GM19328 (cell line): Measurements from ENCODE around the gene KCNJ8.
"Not testable (repeated sequence)": the region's sequence is repeated elsewhere in the genome, so short reads cannot be mapped to it uniquely, and the experiment has no call there.

ENCODE experiments used
- ATAC-seq: cut with Tn5 transposase; IDR thresholded peaks from one replicate; pipeline ENCODE4 v1.9.1; 2021; ENCODE audit warnings: mild to moderate bottlenecking, moderate library complexity; ENCODE audit not compliant: unreplicated experiment

The KCNJ8 gene

DNA sequence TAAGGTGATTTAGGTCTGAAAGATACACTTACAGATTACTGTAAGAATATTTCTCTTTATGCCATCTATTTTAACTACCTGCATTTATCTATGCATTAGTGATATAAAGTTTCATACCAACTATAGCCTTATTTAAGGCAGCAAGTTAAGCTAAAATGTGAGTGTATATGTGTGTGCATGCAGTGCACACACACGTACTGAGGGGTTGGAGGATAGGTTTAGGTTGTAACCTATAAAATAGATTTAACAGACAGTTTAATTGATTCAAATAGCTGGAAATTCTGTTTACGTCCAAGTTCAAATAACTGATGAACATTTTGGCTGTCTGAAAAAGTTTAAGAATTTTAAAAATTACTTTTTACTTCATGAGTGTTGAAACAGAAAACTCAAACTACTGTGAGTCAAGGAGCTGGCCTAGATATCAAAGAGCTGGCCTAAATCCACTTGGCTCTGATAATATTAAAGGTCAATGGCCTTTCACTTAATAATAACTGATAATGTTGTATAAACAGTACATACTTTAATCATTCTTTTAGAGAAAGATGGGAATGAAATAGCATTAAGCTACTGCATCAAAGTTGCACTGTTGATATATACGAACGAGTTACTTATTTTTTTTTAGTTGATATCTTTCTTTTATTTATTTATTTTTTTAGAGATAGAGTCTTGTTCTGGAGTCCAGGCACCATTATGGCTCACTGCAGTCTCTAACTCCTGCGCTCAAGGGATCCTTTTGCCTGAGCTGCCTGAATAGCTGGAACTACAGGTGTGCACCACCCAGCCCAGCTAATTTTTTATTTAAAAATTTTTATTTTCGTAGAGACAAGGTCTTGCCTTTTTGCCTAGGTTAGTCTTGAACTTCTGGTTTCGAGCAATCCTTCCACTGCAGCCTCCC lies 13.8 kb upstream of the KCNJ8 start:
- ATAC-seq, result no peak

DNA sequence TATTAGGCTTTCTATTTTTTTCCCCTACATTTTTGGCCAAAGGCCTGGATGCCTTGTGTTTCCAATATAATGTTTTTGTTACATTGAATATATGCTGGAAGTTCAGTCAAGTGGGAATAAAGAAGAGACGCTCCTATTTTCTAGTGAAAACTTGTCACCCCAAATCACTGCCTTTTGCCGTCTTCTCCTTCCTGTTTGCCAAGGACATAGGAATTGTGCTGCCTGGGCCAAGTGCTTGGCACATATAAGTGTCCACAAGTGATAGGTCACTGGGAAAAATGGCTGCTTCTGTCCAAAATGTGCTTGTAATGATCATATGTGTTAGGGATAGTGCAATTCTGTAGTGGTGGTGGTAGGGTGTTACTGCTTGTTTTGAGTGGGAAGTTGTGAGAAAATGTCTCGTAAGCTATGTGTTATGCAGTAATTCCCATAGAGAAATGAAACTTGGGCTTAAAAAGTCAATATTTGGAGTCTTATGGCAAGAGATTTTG lies 11.6 kb upstream of the KCNJ8 start:
- ATAC-seq, result no peak

DNA sequence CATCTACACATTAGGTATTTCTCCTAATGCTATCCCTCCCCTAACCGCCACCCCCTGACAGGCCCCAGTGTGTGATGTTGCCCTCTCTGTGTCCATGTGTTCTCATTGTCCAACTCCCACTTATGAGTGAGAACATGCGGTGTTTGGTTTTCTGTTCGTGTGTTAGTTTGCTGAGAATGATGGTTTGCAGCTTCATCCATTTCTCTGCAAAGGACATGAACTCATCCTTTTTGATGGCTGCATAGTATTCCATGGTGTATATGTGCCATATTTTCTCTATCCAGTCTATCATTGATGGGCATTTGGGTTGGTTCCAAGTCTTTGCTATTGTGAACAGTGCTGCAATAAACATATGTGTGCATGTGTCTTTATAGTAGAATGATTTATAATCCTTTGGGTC lies 8.2 kb upstream of the KCNJ8 start:
- ATAC-seq, result not testable (repeated sequence)

DNA sequence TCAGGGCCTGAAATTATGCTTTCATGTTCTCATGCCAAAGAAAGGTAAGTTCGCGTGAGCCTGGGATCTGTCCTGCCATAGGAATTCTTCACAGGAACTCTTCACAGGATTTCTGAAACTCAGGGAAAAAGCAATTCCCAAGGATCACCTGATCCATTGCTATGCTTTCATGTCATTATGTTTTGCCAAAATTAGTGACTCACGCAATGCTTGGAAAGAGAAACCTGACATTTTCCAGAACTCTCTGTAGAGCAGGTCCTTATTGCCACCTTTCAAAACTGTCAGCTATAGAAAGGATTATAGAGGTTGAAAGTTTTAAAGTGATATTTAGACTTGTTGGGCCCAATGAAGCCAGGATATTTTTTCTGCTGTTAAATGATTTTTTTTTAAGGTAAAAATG lies 6.3 kb upstream of the KCNJ8 start:
- no peak for ATAC-seq

DNA sequence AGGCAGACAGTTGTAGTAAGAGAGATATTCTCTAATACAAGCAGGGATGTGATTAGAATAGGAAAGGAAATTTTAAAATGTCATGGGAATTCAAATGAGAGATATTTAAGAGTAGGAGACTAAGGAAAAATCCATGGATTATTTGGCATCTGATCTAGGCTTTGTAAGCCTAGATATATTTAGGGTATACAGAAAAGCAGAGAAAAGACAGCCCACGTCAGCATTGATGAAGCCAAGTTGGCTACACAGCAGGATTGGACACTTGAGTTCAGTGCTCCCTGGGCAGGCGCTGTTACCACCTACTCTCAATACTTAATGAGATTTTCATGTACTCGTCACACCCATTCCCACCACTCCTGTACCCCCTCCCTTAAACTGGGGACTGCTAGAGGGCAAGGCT lies 1.7 kb upstream of the KCNJ8 start:
- ATAC-seq, result no peak

DNA sequence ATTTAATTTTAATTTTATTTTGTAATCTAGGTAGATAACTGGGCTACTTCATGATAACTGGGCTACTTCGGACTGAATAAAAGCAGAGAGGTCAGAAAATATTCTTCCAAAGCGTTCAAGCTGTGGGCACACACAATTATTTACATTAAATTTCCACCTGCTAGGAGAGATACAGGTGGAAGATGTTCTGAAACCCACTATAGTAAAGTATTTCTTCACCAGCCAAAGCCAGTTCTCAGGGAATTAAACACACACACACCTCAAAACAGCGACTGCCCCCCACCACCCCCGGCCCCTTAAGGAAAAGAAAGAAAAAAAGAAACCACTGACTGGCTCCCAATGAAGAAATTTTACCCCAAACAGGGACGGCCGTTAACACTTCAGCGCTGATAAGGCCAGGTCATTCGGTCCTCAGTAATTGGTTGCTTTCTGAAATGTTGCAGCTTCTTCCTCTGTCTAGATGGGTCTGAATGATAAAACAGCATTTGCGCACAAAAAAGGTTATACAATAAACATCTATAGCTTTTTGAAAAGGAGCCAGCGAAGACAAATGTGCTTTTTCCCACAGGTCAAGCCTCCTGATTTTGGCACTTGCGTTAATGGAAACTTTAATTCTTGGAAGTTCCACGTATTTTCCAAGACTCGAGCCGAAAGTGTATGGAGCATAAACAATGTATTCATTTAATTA lies 771 bp upstream of the KCNJ8 start:
- ATAC-seq, result no peak

DNA sequence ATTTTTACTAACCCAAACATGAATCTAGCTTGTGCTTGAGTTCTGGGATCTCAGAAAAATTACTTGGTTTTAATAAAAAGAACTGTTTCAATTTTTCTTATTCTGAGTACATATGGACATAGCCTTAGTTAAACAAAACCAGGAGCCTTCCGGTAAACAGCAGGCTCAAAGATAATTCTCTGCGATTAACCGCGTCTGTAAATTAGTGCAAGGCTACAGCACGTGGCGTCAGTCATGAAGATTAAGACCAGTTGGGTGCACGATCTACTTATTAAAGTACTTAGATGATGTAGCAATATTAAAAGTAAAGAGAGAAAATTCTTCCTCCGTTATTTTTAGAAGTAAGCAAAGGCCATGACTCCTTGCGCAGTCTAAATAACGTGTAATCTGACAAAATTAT lies 700 bp downstream of the KCNJ8 start:
- no peak for ATAC-seq

DNA sequence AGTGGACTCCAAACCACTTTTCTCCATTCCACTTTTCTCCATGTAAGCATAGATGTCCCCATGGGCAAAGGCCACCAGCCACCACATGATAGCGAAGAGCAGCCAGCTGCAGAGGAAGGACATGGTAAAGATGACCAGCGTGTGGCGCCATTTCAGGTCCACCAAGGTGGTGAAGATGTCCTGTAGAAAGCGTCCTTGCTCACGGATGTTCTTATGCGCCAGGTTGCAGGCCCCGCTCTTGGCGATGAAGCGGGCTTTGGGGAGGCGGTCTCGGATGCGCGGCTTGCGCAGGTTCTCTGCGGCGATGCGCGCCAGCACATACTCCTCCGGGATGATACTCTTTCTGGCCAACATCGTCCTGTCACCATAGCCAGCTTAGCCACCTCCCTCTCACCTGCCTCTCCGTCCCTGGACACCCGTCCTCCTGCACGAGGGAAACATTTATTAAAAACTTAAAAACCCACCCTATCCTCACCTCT lies 1.2 kb downstream of the KCNJ8 start:
- no peak for ATAC-seq

DNA sequence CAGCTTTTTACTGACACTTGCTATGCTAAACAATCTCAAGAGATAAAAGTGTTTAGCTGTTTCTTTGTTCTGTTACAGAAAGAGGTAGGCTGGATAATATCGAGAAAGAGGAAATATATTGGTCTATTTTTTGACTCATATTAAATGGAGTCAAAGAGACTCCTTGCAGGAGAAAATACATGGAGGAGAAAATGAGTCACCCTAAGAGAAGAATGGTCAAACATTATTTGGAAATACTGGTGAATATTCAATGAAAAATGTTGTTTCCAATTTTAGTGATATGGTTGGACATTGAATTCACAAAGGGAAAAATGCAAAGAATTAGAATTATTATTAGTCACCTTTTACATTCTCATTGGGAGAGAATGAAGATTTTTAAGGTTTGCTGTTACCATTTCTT lies 3.2 kb downstream of the KCNJ8 start:
- no peak for ATAC-seq

DNA sequence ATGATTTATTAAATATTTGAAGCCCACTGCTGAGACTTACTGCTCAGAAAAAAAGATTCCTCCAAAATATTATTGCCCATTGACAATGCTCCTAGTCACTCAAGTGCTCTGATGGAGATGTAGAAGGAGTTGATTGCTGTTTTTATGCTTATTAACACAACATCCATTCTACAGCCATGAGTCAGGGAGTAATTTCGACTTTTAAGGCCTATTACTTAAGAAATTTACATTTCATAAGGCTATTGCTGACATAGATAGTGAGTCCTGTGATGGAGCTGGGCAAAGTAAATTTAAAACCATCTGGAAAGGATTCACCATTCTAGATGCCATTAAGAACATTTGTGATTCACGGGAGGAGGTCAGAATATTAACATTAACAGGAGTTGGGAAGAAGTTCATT lies 5.2 kb downstream of the KCNJ8 start:
- ATAC-seq, result no peak

DNA sequence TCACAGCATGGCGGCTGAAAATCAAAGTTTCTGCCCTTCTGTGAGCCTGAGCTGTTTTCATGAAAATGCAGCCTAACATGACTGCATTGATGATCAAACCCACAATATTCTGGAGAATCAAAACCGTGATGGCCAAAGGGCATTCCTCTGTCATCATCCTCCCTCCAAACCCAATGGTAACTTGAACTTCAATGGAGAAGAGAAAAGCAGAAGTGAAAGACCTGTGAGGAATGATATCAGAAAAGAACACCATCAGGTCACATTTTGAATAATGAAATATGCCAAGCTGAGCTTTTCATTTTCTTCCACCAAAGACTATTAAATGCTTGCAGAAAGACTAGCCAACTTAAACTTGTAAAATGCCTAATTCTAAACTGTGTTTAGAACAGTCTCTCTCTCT lies 8.1 kb downstream of the KCNJ8 start:
- ATAC-seq, result no peak

DNA sequence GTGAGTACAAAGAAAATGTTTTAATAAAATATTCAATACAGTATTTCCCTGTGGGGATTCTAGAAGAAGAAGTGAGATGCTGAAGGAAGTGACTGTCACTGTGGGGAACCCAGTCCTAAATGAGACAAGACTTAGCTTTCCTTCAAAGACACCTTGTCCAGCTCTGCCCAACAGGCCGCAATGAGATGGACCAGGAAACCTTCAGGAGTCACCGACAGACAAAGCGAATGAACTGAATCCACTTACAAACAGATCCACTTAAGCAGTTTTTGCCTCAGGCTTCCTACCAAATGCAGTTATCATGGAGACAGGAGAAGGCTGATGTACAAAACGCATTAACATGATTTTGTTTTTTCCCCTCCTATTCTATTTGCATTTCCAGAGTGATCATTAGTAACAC lies 9.6 kb downstream of the KCNJ8 start:
- no peak for ATAC-seq

DNA sequence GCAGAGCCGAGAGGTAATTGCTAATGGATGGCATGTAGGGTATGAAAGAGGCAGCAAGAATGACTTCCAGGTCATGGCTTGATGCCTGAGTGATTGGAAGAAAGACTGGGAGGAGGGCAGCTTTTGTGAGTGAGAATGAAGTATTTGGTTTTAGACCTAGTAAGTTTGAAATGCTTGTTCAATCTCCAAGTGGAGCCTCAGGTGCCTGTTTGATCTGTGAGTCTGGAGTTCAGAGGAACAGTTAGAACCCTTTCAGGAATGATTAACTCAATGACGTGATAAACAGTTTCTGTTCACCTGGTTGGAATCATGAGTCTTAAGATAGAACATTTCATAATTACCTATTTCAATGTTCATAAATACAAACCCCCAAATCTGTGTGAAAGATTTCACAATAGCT lies 10.4 kb downstream of the KCNJ8 start:
- no peak for ATAC-seq

DNA sequence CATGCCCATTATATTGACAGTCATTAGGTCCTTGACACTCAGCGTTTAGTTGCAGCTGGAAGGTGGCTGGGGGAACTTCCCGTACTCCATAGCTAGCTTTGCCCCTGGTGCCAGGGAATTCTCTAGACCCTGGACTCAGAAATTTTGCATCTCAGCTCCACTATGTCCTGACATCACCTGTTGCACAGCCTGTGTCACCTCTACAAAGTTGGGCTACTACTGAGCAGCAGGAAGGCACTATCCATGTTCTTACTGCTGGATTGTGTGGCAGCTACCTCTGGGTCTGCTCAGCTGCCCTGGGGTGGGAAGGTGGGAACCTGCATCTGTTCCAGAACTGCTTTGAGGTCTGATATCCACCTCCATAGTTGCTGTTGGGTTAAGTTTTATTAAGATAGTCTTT lies 11.0 kb downstream of the KCNJ8 start:
- no peak for ATAC-seq

DNA sequence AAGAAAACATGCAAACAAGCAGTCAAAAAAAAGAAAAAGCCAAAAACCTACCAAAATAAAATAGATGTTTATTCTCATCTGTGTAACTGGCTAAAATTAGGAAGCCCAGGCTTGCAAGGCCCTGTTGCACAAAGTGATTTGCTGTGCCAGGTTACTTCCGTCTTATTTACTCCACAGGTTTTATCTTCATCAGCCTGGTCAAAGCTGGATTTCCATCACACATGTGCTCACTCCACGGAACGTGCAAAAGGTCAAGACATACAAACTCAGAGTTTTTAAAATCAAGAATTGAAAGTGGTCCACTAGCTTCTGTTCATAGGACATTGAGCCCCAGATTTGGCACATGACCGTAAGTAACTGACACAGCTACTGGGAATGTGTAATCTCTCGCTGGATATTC lies 14.8 kb downstream of the KCNJ8 start:
- ATAC-seq, result no peak

DNA sequence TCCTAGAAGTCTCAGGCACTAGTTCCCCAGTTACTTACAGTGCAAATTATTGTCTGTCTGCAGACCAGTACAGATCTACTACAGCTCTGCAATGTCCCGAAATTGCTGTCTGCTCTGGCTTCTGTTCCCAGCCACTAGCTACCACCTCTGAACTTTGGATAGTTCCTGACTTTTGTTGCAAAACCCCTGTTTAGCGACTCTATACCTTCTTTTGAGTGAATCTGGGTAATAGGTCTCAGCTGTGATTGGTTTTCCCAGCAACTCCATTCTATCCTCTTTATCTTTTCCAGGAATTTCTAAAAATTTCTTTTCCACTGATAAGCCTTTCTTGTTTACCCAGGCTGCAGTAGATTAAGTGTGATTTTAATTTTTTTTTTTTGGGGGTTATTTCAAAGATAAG lies 16.8 kb downstream of the KCNJ8 start:
- ATAC-seq, result no peak

DNA sequence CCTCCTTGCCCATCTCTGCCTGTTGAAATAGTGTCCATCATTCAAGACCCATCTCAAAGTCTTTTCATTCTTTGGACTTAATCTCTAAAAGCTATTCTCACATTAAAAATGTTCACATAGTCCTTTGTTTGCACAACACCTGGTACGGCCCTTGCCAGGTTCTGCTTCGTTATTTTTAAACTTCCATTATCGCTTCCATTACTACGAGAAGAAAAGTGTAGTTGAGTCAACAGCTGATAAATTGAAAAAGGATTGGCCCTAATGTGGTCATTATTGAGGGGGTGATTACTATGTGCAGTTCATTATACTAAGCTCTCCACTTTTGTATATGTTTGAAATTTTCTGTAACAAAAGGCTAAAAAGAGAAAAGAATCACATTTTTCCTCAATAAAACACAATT lies 17.8 kb downstream of the KCNJ8 start:
- no peak for ATAC-seq

DNA sequence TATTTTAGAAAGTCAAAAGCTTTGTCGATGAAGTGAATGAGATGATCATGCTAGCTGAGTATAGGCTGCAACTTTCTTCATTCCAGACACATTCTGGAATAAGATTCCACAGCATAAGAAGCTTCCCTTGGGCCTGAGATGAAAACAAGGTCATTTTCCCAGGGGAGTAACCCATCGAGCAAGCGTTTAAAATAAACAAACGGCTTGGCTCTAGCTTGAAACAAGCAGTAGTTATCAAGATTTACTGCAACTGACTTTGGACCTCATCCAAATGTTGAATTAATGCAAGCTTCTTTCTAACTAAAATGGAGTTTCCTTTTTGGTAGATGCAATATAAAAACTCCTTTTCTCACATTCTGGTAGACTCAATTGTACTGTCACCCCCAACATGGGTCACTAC lies 23.0 kb downstream of the KCNJ8 start:
- no peak for ATAC-seq

DNA sequence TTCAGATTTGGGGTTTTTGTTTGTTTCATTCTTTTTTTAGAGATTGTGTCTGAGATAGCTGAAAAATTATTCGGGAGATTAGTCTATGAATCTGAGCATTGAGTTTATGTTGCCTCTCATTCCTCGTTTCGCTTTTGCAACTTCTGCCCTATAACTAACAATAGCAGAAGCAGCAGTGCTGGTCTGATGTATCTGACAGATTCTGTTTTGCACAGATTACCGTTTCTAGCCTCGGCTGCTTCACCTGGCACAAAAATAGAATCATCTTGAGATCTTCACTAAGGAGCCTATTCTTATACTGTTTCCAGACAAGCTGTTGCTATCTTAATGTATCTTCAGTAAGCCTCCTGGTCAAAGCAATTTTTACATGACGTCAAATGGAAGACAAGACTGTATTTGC lies 29.2 kb downstream of the KCNJ8 start:
- ATAC-seq, result no peak

DNA sequence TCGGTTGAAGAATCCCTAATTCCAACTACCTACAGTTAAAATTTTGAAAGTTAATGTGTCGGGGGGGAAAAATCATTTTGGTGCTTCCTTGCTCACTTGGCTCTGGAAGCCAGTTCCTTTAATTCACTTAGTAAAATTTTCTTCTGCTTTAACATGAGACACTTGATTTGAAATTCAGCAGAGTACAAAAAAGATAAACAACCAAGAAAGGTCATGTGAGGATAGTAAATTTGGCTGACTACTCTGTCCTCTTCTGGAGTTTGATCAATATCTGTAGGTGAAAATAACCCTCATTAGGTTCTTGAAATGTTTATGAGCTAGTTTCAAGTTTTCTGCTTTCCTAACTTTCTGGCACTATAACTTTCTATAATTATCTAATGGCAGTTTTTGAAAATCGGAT lies 43.4 kb downstream of the KCNJ8 start:
- no peak for ATAC-seq

DNA sequence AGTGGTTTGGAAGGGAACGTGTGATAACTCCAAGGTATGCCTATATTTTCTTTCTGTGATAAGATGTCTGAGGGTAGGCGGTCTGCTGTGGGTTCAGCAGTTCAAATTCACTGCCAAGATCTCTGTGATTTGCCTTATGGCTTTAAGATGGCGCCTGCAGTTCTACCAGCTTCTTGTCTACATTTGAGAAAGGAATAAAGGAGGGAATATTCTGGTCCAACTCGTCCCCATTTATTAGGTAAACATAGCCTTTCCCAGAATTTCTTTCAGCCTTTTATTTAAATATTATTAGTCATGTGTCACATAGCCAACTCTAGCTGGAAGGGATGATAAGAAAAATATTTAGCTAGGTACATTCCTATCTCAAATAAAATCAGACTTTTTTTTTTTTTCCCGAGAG lies 48.8 kb downstream of the KCNJ8 start:
- ATAC-seq, result no peak

DNA sequence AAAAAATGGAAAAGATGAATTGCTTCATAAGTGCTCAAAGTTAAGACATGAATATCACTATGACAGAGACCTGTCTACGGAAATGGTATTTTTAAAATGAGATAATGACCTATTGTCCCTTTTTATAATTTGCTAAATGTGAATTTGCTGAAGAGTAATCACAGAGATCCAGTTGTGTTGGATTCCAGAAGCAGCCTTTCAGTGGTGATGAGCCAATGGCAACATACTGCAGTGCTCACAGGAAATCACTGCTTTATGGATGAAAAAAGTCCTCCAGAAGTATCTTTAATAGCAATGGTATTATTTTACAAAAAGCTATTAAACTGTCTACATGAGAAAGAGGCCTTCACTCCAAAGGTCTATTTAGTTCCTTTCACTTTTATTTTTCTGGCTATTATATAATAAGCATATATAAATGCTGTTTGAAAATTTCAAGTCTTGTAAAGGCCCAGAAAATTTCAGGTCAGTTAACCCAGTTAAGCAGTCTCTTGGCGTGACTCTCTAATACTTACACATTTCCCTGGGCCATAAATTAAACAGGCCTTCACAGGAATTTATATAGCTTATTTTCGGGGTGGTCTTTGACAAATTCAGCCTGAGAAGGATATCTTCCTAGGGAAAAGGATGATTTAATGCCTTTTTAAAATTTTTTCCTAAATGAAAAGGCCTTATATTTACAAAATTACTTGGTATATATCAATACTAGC lies 55.4 kb downstream of the KCNJ8 start:
- ATAC-seq, result no peak
